LNCAP (cell line): ENCODE results near the gene TMEM181.

ENCODE experiments used
- TF ChIP-seq, protein P1 (sequence below): fragments of 450-650 bp; IDR thresholded peaks from 2 replicates; pipeline ENCODE4 v1.5.1; 2017; ENCODE audit warnings: mild to moderate bottlenecking

Gene TMEM181

GRCh38 chr6:158518191-158519127 is 41.4 kb upstream of the TMEM181 start:
- TF ChIP-seq, protein P1, sequence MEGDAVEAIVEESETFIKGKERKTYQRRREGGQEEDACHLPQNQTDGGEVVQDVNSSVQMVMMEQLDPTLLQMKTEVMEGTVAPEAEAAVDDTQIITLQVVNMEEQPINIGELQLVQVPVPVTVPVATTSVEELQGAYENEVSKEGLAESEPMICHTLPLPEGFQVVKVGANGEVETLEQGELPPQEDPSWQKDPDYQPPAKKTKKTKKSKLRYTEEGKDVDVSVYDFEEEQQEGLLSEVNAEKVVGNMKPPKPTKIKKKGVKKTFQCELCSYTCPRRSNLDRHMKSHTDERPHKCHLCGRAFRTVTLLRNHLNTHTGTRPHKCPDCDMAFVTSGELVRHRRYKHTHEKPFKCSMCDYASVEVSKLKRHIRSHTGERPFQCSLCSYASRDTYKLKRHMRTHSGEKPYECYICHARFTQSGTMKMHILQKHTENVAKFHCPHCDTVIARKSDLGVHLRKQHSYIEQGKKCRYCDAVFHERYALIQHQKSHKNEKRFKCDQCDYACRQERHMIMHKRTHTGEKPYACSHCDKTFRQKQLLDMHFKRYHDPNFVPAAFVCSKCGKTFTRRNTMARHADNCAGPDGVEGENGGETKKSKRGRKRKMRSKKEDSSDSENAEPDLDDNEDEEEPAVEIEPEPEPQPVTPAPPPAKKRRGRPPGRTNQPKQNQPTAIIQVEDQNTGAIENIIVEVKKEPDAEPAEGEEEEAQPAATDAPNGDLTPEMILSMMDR = peak; percentile 52

DNA sequence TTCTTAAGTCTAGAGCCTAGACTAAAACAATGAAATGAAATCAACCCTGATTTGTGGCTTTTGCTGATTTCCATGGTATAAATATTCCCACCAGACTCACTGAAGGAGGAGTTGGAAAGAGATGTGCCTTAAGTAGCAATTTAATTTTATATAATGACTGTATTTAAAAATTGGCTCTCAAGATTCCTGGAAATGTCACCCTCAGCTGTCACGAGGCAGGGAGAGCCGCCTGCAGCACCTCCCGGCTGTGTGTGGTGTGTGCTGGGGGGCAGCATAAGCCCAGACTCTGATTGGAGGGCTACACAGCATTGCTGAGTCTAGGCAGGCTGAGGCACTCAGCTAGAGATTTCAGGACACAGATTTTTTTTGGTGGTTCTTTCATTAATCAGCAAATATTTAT is 40.6 kb upstream of the TMEM181 start:
- TF ChIP-seq, protein P1 = no peak

DNA sequence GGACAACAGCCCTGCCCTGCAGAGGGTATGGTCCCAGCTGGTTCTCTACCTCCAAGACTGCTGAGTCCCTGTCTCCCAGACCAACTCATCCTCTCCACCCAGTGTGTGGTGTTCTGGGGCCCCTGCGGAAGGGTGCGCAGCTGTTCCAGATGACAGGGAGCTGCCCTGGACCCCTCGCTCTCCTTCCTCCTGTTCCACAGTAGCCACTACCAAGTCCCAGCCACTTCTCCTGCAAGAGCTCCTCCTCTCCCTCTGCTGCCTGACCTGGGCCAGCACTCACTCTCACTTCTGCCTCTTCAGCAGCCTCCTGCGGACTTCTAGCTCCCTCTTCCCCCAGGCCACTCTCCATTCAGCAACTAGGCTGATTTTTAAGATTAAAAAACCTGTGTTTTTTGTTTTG is 40.1 kb upstream of the TMEM181 start:
- TF ChIP-seq, protein P1 = no peak

- TF ChIP-seq, protein P1 = no peak
These were observed 38.1 kb upstream of the TMEM181 start for GRCh38 chr6:158521759-158522158.

DNA sequence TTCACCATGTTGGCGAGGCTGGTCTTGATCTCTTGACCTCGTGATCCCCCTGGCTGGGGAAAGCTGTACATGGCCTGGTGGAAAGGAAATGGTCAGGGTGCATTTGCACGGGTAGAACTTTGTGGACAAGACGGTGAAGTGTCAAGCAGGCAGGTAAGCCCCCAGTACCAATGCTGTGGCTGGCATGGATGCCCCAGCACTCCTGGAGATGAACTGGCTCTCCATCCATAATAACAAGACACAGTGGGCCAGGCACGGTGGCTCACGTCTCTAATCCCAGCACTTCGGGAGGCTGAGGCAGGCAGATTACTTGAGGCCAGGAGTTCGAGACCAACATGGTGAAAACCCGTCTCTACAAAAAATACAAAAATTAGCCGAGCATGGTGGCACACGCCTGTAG is 37.3 kb upstream of the TMEM181 start:
- TF ChIP-seq, protein P1 = no peak

DNA sequence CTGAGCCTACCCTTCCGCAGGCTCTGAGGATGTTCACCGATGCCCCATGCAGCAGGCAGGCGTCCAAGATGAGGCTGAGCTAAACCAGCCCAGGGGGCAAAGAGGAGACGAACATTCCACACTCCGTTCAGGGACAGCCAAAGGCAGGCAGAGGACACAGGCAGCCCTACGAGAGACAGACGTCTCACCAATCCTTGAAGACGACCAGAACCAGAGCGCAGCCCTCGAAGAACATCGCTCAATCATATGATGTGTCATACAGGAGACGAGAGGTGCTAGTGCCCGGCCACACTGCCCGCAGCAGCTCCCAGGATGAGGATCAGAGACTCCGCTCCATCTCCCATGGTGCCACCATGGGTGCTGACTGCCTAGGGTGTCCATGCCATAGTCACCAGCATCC is 35.6 kb upstream of the TMEM181 start:
- TF ChIP-seq, protein P1 = no peak

- TF ChIP-seq, protein P1 = no peak
These were observed 31.1 kb upstream of the TMEM181 start for GRCh38 chr6:158528826-158529225.
